SK-N-MC (cell line): Measurements from ENCODE around the gene ATRN.

Experiments used
- EZH2 ChIP-seq: fragments of 200-600 bp; sonication (generic); IDR thresholded peaks from one replicate; pipeline ENCODE4 v1.6.1; 2017; ENCODE audit warnings: antibody characterized with exemption
- POLR2AphosphoS5 ChIP-seq: IDR thresholded peaks from 2 replicates; pipeline ENCODE4 v1.6.1; 2012; ENCODE audit warnings: mild to moderate bottlenecking, low read depth, low read length, borderline replicate concordance

- TF ChIP-seq POLR2AphosphoS5 (no peak), EZH2 (no peak)
Measured at GRCh38 chr20:3553663-3554062, 82.8 kb downstream of the ATRN start.
